HCT116 (cell line): Measurements from ENCODE around the gene LRRK2. TPM values are rescaled to one million over a fixed set of nuclear protein-coding genes. Genes with fewer than 3 reads are reported as not detected.

Source experiments
- ATAC-seq: fragments of 200-7000 bp; cut with Tn5 transposase; 2 replicates; pipeline ENCODE4 v1.9.1; 2020; ENCODE audit warnings: mild to moderate bottlenecking, moderate library complexity
- BruUV-seq: library from RNA; stranded (reverse); fragments of 400-500 nt; replicated peaks from 2 replicates; lab custom pipeline; 2021; lab: Mats Ljungman, UMichigan
- CTCF ChIA-PET: fragments of 300-600 bp; sonication (Branson Sonifier 250); formaldehyde crosslinking; loops from one replicate; lab custom pipeline; 2021; ENCODE audit warnings: antibody characterized with exemption; lab: Charles Lee
- POLR2A ChIA-PET: fragments of 300-600, 350-600 bp; sonication (Branson Sonifier 250); formaldehyde crosslinking; loops from one replicate; lab custom pipeline; 2021; ENCODE audit warnings: antibody characterized with exemption; lab: Charles Lee
- RAD21 ChIA-PET, 2 experiments: fragments of 300-600 bp; sonication (Branson Sonifier 250); formaldehyde crosslinking; loops; one replicate each; lab custom pipeline; 2023; ENCODE audit warnings: low total read pairs in 2 of 2; ENCODE audit not compliant: uncharacterized antibody in 2 of 2, unreplicated experiment in 2 of 2, low non-redundant PET in 1 of 2; lab: Charles Lee
- DNase-seq: peaks from one replicate; pipeline ENCODE4 v3.0.0-alpha.2; 2010; ENCODE audit warnings: low read depth, low spot score
- H2AFZ ChIP-seq: fragments of 200-600 bp; shearing (Covaris generic), sonication (generic); 2 replicates; pipeline ENCODE4 v1.6.1; 2017; ENCODE audit warnings: low read depth, mixed run types, mixed read lengths, antibody characterized with exemption, low read length; ENCODE audit not compliant: poor library complexity, severe bottlenecking
- H3K27ac ChIP-seq: 2 replicates; pipeline ENCODE4 v1.5.1; 2012; ENCODE audit warnings: low read depth, low read length
- H3K27me3 ChIP-seq: fragments of 200-600 bp; sonication (generic); 2 replicates; pipeline ENCODE4 v1.6.1; 2016; ENCODE audit warnings: mixed run types, low read length, mixed read lengths; ENCODE audit not compliant: insufficient read depth
- H3K36me3 ChIP-seq, 2 experiments: fragments of 200-500 bp in 1 of 2; fragments of 200-600 bp in 1 of 2; sonication (Bioruptor generic) in 1 of 2; sonication (generic) in 1 of 2; 2 replicates each; pipeline versions ENCODE4 v1.5.1 to v1.6.1; 2014 to 2016; ENCODE audit warnings: low read length in 2 of 2, inconsistent platforms in 1 of 2, mixed read lengths in 1 of 2, mixed run types in 1 of 2; ENCODE audit not compliant: insufficient read depth in 2 of 2, control insufficient read depth in 1 of 2
- H3K4me1 ChIP-seq, 2 experiments: fragments of 200-600 bp in 1 of 2; sonication (generic) in 1 of 2; 2 replicates each; pipeline versions ENCODE4 v1.5.1 to v1.6.1; 2012 to 2017; ENCODE audit warnings: low read length in 2 of 2, inconsistent platforms in 1 of 2, mild to moderate bottlenecking in 1 of 2, mixed read lengths in 1 of 2, mixed run types in 1 of 2, moderate library complexity in 1 of 2; ENCODE audit not compliant: insufficient read depth in 2 of 2, control insufficient read depth in 1 of 2
- H3K4me2 ChIP-seq: fragments of 200-600 bp; sonication (generic); 2 replicates; pipeline ENCODE4 v1.6.1; 2017; ENCODE audit warnings: mixed run types, low read length, mixed read lengths
- H3K4me3 ChIP-seq, 2 experiments: fragments of 200-600 bp in 1 of 2; sonication (generic) in 1 of 2; replicated peaks in 1 of 2; 2 replicates each; pipeline ENCODE4 v1.5.1; 2011 to 2016; ENCODE audit warnings: low read length in 2 of 2, control low read depth in 1 of 2, low read depth in 1 of 2, mild to moderate bottlenecking in 1 of 2, mixed read lengths in 1 of 2, mixed run types in 1 of 2
- H3K79me2 ChIP-seq: fragments of 200-600 bp; sonication (generic); 2 replicates; pipeline ENCODE4 v1.6.1; 2017; ENCODE audit warnings: mild to moderate bottlenecking, mixed run types, low read length, moderate library complexity, mixed read lengths; ENCODE audit not compliant: insufficient read depth
- H3K9ac ChIP-seq: fragments of 200-600 bp; sonication (generic); 2 replicates; pipeline ENCODE4 v1.6.1; 2016; ENCODE audit warnings: low read length, mixed read lengths
- H3K9me2 ChIP-seq: fragments of 200-600 bp; sonication (generic), shearing (Covaris generic); 2 replicates; pipeline ENCODE4 v1.6.1; 2017; ENCODE audit warnings: mixed run types, mild to moderate bottlenecking, moderate library complexity; ENCODE audit not compliant: insufficient read depth
- H3K9me3 ChIP-seq, 2 experiments: fragments of 200-500 bp in 1 of 2; fragments of 200-600 bp in 1 of 2; sonication (Bioruptor generic) in 1 of 2; sonication (generic) in 1 of 2; 2 replicates each; pipeline ENCODE4 v1.6.1; 2014 to 2017; ENCODE audit warnings: low read length in 2 of 2, mixed read lengths in 2 of 2, inconsistent platforms in 1 of 2, low read depth in 1 of 2, mild to moderate bottlenecking in 1 of 2, mixed run types in 1 of 2, moderate library complexity in 1 of 2; ENCODE audit not compliant: control insufficient read depth in 1 of 2, insufficient read depth in 1 of 2
- H4K20me1 ChIP-seq: fragments of 200-600 bp; sonication (generic), shearing (Covaris generic); 2 replicates; pipeline ENCODE4 v1.6.1; 2017; ENCODE audit warnings: mixed run types, mild to moderate bottlenecking, moderate library complexity; ENCODE audit not compliant: insufficient read depth
- ATF3 ChIP-seq: IDR thresholded peaks from 2 replicates; pipeline ENCODE4 v1.6.1; 2012
- CEBPB ChIP-seq: IDR thresholded peaks from 2 replicates; pipeline ENCODE4 v1.6.1; 2012; ENCODE audit warnings: low read depth
- ELF1 ChIP-seq: IDR thresholded peaks from 2 replicates; pipeline ENCODE4 v1.6.1; 2012; ENCODE audit warnings: low read depth, borderline replicate concordance
- EZH2 ChIP-seq: fragments of 200-600 bp; sonication (generic); IDR thresholded peaks from 2 replicates; pipeline ENCODE4 v1.6.1; 2017; ENCODE audit warnings: antibody characterized with exemption, mixed run types
- JUND ChIP-seq: IDR thresholded peaks from 2 replicates; pipeline ENCODE4 v1.6.1; 2012
- MAX ChIP-seq: IDR thresholded peaks from 2 replicates; pipeline ENCODE4 v1.6.1; 2012
- POLR2A ChIP-seq: IDR thresholded peaks from 2 replicates; pipeline ENCODE4 v1.7.0; 2011; ENCODE audit warnings: borderline replicate concordance; ENCODE audit not compliant: insufficient read depth, insufficient read length; ENCODE audit errors: extremely low read depth
- POLR2AphosphoS5 ChIP-seq: IDR thresholded peaks from 2 replicates; pipeline ENCODE4 v1.6.1; 2011; ENCODE audit warnings: mild to moderate bottlenecking, low read depth, low read length, moderate library complexity
- SRF ChIP-seq: IDR thresholded peaks from 2 replicates; pipeline ENCODE4 v1.6.1; 2012; ENCODE audit warnings: low read depth
- YY1 ChIP-seq: IDR thresholded peaks from 2 replicates; pipeline ENCODE4 v1.6.1; 2011; ENCODE audit warnings: low read length, low read depth, moderate library complexity, mild to moderate bottlenecking; ENCODE audit not compliant: insufficient replicate concordance; ENCODE audit errors: extremely low read depth
- ZNF274 ChIP-seq: fragments of 200-500 bp; sonication (Bioruptor generic); IDR thresholded peaks from 2 replicates; pipeline ENCODE4 v1.6.1; 2014; ENCODE audit warnings: mild to moderate bottlenecking, low read depth, low read length, inconsistent platforms
- intact Hi-C: fragments of 100-400 bp; cut with micrococcal nuclease; formaldehyde crosslinking; loops from 2 replicates; pipeline ENCODE4 v1.10.0; 2022
- total RNA-seq: library from RNA; stranded (reverse); gene quantifications from one replicate; pipeline ENCODE4 v1.2.1, GENCODE V29; 2021; ENCODE audit not compliant: unreplicated experiment
- TF ChIP-seq, protein P1 (sequence below): IDR thresholded peaks from 2 replicates; pipeline ENCODE4 v1.6.1; 2011; ENCODE audit warnings: mild to moderate bottlenecking, low read length, moderate library complexity; ENCODE audit not compliant: insufficient replicate concordance; ENCODE audit errors: extremely low read depth
- TF ChIP-seq, protein P2 (sequence below), 3 experiments: fragments of 200-600 bp in 1 of 3; sonication (generic) in 1 of 3; IDR thresholded peaks in 2 of 3; conservative IDR thresholded peaks in 1 of 3; 2 replicates each; pipeline ENCODE4 v1.5.1; 2012 to 2017; ENCODE audit warnings: low read depth in 2 of 3, low read length in 2 of 3, antibody characterized with exemption in 1 of 3, borderline replicate concordance in 1 of 3, control low read depth in 1 of 3, mild to moderate bottlenecking in 1 of 3, mixed read lengths in 1 of 3, mixed run types in 1 of 3, moderate library complexity in 1 of 3; ENCODE audit not compliant: insufficient read depth in 1 of 3

Gene LRRK2
- total RNA-seq, 1 experiment from 2014 or later: 0.20 TPM

- no TSS peak for BruUV-seq
- no peak overlapping the region for H2AFZ ChIP-seq
- H3K27me3 ChIP-seq: no peaks in the 10 kb centered on the region
- ChIA-PET CTCF (interaction anchor here (1.0 kb wide), 1 partner anchor 366 kb away, joined by 3 read pairs; no protein-coding TSS in a partner anchor), RAD21 (no interaction called here)
- DNase-seq: no peak
- no peak for ATAC-seq
- no peaks in the 10 kb centered on the region for H3K79me2 ChIP-seq
- H4K20me1 ChIP-seq: no peaks in the 10 kb centered on the region
- intact Hi-C loops: no loop called here
- no peak overlapping the region for H3K4me2 ChIP-seq
- H3K9ac ChIP-seq: no peak overlapping the region
- H3K9me3 ChIP-seq: no peaks in the 10 kb centered on the region
- H3K4me1 ChIP-seq: no peaks in the 10 kb centered on the region
- no peak overlapping the region for H3K4me3 ChIP-seq
- H3K9me2 ChIP-seq: no peaks in the 10 kb centered on the region
- no peak overlapping the region for H3K27ac ChIP-seq
- TF ChIP-seq ZNF274 (no peak), ELF1 (no peak), CEBPB (no peak), MAX (no peak), ATF3 (no peak), EZH2 (no peak), YY1 (no peak), POLR2A (no peak), POLR2AphosphoS5 (no peak), SRF (no peak), JUND (no peak)
- TF ChIP-seq, protein P1, sequence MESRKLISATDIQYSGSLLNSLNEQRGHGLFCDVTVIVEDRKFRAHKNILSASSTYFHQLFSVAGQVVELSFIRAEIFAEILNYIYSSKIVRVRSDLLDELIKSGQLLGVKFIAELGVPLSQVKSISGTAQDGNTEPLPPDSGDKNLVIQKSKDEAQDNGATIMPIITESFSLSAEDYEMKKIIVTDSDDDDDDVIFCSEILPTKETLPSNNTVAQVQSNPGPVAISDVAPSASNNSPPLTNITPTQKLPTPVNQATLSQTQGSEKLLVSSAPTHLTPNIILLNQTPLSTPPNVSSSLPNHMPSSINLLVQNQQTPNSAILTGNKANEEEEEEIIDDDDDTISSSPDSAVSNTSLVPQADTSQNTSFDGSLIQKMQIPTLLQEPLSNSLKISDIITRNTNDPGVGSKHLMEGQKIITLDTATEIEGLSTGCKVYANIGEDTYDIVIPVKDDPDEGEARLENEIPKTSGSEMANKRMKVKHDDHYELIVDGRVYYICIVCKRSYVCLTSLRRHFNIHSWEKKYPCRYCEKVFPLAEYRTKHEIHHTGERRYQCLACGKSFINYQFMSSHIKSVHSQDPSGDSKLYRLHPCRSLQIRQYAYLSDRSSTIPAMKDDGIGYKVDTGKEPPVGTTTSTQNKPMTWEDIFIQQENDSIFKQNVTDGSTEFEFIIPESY: no peak
- TF ChIP-seq, protein P2, sequence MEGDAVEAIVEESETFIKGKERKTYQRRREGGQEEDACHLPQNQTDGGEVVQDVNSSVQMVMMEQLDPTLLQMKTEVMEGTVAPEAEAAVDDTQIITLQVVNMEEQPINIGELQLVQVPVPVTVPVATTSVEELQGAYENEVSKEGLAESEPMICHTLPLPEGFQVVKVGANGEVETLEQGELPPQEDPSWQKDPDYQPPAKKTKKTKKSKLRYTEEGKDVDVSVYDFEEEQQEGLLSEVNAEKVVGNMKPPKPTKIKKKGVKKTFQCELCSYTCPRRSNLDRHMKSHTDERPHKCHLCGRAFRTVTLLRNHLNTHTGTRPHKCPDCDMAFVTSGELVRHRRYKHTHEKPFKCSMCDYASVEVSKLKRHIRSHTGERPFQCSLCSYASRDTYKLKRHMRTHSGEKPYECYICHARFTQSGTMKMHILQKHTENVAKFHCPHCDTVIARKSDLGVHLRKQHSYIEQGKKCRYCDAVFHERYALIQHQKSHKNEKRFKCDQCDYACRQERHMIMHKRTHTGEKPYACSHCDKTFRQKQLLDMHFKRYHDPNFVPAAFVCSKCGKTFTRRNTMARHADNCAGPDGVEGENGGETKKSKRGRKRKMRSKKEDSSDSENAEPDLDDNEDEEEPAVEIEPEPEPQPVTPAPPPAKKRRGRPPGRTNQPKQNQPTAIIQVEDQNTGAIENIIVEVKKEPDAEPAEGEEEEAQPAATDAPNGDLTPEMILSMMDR (IDR thresholded peaks at IDR 0.05 in 2 of 3, conservative IDR thresholded peaks at IDR 0.05 in 1 of 3; ENCODE audit: borderline replicate concordance in 1 of 3, insufficient read depth in 1 of 3, low read depth in 2 of 3, low read length in 2 of 3): no peak
- TF ChIP-seq, all 23 proteins: peak for 0
- H3K36me3 ChIP-seq: no peaks in the 10 kb centered on the region
- POLR2A ChIA-PET: no interaction called here
These were observed 151.9 kb downstream of the LRRK2 start for GRCh38 chr12:40376533-40377267.
